HepG2 (cell line): ENCODE results near the gene PRRC2A. TPM values are rescaled to one million over a fixed set of nuclear protein-coding genes. Genes with fewer than 3 reads are reported as not detected.
A peak's percentile ranks its signal among the peaks of the same experiment; 100 is the strongest.

Source experiments
- AGO1 ChIP-seq: fragments of 200-400 bp; formaldehyde crosslinking; IDR thresholded peaks from 2 replicates; pipeline ENCODE4 v1.6.1; 2017; ENCODE audit warnings: mild to moderate bottlenecking, low read depth, low read length, moderate library complexity; ENCODE audit not compliant: poor library complexity, severe bottlenecking
- CEBPB ChIP-seq: IDR thresholded peaks from 2 replicates; pipeline ENCODE4 v1.6.1; 2011; ENCODE audit warnings: low read depth, low read length, improper control_type of control experiment, borderline replicate concordance
- HNF4A ChIP-seq: sonication (generic); formaldehyde crosslinking; IDR thresholded peaks from 2 replicates; pipeline ENCODE4 v1.4.0; 2020; ENCODE audit warnings: missing genetic modification reagents
- HNRNPLL ChIP-seq: fragments of 200-400 bp; formaldehyde crosslinking; IDR thresholded peaks from 2 replicates; pipeline ENCODE4 v1.6.1; 2017; ENCODE audit warnings: mild to moderate bottlenecking, low read depth, low read length; ENCODE audit not compliant: poor library complexity, severe bottlenecking
- KDM2A ChIP-seq: sonication (generic); formaldehyde crosslinking; IDR thresholded peaks from 2 replicates; pipeline ENCODE4 v1.4.0; 2020; ENCODE audit warnings: low read depth, missing genetic modification reagents, borderline replicate concordance
- KLF9 ChIP-seq: IDR thresholded peaks from 2 replicates; pipeline ENCODE4 v1.6.1; 2016; ENCODE audit warnings: low read depth
- MED13 ChIP-seq: sonication (generic); formaldehyde crosslinking; IDR thresholded peaks from 2 replicates; pipeline ENCODE4 v1.5.0; 2020; ENCODE audit warnings: missing genetic modification reagents
- MXD4 ChIP-seq: IDR thresholded peaks from 2 replicates; pipeline ENCODE4 v1.6.1; 2016; ENCODE audit warnings: mild to moderate bottlenecking, missing biosample characterization, missing genetic modification reagents
- NFE2L1 ChIP-seq: sonication (generic); formaldehyde crosslinking; IDR thresholded peaks from 2 replicates; pipeline ENCODE4 v1.4.0; 2020; ENCODE audit warnings: missing genetic modification reagents, mild to moderate bottlenecking, borderline replicate concordance
- PAF1 ChIP-seq: IDR thresholded peaks from 2 replicates; pipeline ENCODE4 v1.6.1; 2016; ENCODE audit warnings: missing genetic modification reagents, missing compliant biosample characterization
- POLR2A ChIP-seq, 2 experiments: IDR thresholded peaks; 2 replicates each; pipeline ENCODE4 v1.6.1; 2011; ENCODE audit warnings: low read depth in 2 of 2, low read length in 2 of 2, mild to moderate bottlenecking in 1 of 2, moderate library complexity in 1 of 2; ENCODE audit not compliant: insufficient read depth in 1 of 2
- POLR2AphosphoS5 ChIP-seq: IDR thresholded peaks from 2 replicates; pipeline ENCODE4 v1.6.1; 2012; ENCODE audit warnings: low read depth, low read length
- ZNF274 ChIP-seq: sonication (generic); formaldehyde crosslinking; IDR thresholded peaks from 2 replicates; pipeline ENCODE4 v1.5.1; 2020; ENCODE audit warnings: mild to moderate bottlenecking, missing genetic modification reagents
- polyA plus RNA-seq, 8 experiments: library from polyadenylated mRNA; depleted of rRNA in 3 of 8; stranded (reverse) in 7 of 8; unstranded in 1 of 8; fragments of >200 nt; fragmentation: Illumina TruSeq in 4 of 8; extraction: Trizol in 4 of 8; gene quantifications; 2 replicates each; pipeline versions ENCODE4 v1.2.1 to v1.2.3, GENCODE V29; 2011 to 2016; ENCODE audit warnings: low read depth in 4 of 8, missing spikeins in 1 of 8, mixed read lengths in 1 of 8; ENCODE audit not compliant: insufficient read depth in 1 of 8
- total RNA-seq, 5 experiments: library from RNA; depleted of rRNA; stranded (reverse); fragments of >200 nt; fragmentation: Illumina TruSeq; extraction: Trizol; gene quantifications; 2 replicates each; pipeline ENCODE4 v1.2.3, GENCODE V29; 2016; ENCODE audit warnings: low read depth in 1 of 5
- TF ChIP-seq, protein P1 (sequence below): sonication (generic); formaldehyde crosslinking; IDR thresholded peaks from 2 replicates; pipeline ENCODE4 v1.8.1; 2022; ENCODE audit warnings: mild to moderate bottlenecking, missing genetic modification reagents
- TF ChIP-seq, protein P2 (sequence below): sonication (generic); formaldehyde crosslinking; IDR thresholded peaks from 2 replicates; pipeline ENCODE4 v1.5.1; 2020; ENCODE audit warnings: mild to moderate bottlenecking, missing genetic modification reagents, moderate library complexity

The PRRC2A gene
- total and polyA plus RNA-seq, 2 of the 13 experiments (the other 11 are each of a cell fraction or from before 2014, with no cell fraction given), result 38.9 to 47.4 TPM

DNA sequence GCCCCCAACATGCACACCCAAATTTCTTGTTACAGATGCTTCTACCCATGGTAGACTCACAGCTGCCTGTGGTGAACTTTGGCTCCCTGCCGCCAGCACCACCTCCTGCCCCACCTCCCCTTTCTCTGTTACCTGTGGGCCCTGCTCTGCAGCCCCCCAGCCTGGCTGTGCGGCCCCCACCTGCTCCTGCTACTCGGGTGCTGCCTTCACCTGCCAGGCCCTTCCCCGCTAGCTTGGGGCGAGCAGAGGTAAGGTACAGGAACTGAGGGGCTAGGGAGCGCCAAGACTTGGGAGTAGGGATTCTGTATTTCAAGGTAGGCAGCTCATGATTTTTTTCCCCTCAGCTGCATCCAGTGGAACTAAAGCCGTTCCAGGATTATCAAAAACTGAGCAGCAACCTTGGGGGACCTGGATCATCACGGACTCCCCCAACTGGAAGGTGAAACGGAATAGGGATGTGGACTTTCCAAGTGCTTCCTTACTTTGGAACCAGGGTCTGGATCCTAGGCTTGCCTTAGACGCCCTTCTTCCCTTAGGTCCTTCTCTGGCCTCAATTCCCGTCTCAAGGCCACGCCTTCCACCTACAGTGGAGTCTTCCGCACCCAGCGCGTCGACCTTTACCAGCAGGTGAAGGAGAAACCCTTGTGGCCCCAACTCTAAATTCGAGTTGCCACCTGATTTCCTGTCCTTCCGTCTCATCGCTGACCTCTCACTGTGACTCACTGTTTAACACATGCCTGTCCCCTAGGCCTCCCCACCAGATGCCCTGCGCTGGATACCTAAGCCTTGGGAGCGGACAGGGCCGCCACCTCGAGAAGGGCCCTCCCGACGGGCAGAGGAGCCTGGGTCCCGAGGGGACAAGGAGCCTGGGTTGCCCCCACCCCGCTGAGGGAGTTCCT is 16.4 kb downstream of the PRRC2A start (continued):
- TF ChIP-seq, protein P1, sequence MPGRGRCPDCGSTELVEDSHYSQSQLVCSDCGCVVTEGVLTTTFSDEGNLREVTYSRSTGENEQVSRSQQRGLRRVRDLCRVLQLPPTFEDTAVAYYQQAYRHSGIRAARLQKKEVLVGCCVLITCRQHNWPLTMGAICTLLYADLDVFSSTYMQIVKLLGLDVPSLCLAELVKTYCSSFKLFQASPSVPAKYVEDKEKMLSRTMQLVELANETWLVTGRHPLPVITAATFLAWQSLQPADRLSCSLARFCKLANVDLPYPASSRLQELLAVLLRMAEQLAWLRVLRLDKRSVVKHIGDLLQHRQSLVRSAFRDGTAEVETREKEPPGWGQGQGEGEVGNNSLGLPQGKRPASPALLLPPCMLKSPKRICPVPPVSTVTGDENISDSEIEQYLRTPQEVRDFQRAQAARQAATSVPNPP (CRISPR knock-in tag), result no peak
- TF ChIP-seq MXD4, result no peak
- 0 out of 2 replicates have a peak, but pooled peaks have one; percentile 2 for TF ChIP-seq KDM2A (CRISPR knock-in tag)
- TF ChIP-seq CEBPB, result no peak
- peak; percentile 78 for TF ChIP-seq AGO1
- TF ChIP-seq NFE2L1 (CRISPR knock-in tag), result no peak
- TF ChIP-seq HNF4A (CRISPR knock-in tag), result 0 out of 2 replicates have a peak, but pooled peaks have one; percentile 9
- TF ChIP-seq KLF9 (CRISPR knock-in tag), result no peak
- peak; percentile 53 for TF ChIP-seq POLR2AphosphoS5
- TF ChIP-seq, protein P2, sequence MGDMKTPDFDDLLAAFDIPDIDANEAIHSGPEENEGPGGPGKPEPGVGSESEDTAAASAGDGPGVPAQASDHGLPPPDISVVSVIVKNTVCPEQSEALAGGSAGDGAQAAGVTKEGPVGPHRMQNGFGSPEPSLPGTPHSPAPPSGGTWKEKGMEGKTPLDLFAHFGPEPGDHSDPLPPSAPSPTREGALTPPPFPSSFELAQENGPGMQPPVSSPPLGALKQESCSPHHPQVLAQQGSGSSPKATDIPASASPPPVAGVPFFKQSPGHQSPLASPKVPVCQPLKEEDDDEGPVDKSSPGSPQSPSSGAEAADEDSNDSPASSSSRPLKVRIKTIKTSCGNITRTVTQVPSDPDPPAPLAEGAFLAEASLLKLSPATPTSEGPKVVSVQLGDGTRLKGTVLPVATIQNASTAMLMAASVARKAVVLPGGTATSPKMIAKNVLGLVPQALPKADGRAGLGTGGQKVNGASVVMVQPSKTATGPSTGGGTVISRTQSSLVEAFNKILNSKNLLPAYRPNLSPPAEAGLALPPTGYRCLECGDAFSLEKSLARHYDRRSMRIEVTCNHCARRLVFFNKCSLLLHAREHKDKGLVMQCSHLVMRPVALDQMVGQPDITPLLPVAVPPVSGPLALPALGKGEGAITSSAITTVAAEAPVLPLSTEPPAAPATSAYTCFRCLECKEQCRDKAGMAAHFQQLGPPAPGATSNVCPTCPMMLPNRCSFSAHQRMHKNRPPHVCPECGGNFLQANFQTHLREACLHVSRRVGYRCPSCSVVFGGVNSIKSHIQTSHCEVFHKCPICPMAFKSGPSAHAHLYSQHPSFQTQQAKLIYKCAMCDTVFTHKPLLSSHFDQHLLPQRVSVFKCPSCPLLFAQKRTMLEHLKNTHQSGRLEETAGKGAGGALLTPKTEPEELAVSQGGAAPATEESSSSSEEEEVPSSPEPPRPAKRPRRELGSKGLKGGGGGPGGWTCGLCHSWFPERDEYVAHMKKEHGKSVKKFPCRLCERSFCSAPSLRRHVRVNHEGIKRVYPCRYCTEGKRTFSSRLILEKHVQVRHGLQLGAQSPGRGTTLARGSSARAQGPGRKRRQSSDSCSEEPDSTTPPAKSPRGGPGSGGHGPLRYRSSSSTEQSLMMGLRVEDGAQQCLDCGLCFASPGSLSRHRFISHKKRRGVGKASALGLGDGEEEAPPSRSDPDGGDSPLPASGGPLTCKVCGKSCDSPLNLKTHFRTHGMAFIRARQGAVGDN (CRISPR knock-in tag), result peak; percentile 39
- TF ChIP-seq HNRNPLL, result peak; percentile 18
- no peak for TF ChIP-seq MED13 (CRISPR knock-in tag)
- TF ChIP-seq ZNF274, result no peak
- peak; percentile 76 for TF ChIP-seq PAF1 (CRISPR knock-in tag)
- TF ChIP-seq POLR2A (IDR thresholded peaks at IDR 0.05; ENCODE audit: insufficient read depth in 1 of 2, low read depth in 2 of 2, low read length in 2 of 2), result peak in 1 of 2 experiments; percentile 55; a peak in 1 of 4 replicates
